Neural progenitor cell (in vitro differentiated cells): ENCODE data around the gene SYNRG.

Source experiments
- CTCF ChIP-seq: fragments of 200-600 bp; sonication (generic); IDR thresholded peaks from 2 replicates; pipeline ENCODE4 v1.5.1; 2017; ENCODE audit warnings: antibody characterized with exemption, mild to moderate bottlenecking
- EZH2 ChIP-seq: fragments of 200-600 bp; sonication (generic); IDR thresholded peaks from 2 replicates; pipeline ENCODE4 v1.6.1; 2017; ENCODE audit warnings: antibody characterized with exemption, mild to moderate bottlenecking, moderate library complexity
- EZH2phosphoT487 ChIP-seq: fragments of 200-600 bp; sonication (generic); IDR thresholded peaks from 2 replicates; pipeline ENCODE4 v1.6.1; 2017; ENCODE audit warnings: antibody characterized with exemption

- no peak for TF ChIP-seq EZH2
- TF ChIP-seq CTCF, result no peak
- TF ChIP-seq EZH2phosphoT487, result no peak
Observed at GRCh38 chr17:37651849-37652248, 42.6 kb upstream of the SYNRG start.
